HEK293T (cell line): Measurements from ENCODE around the gene OR5B2.

Experiments
- ARNT ChIP-seq: fragments of 450-650 bp; IDR thresholded peaks from 2 replicates; pipeline ENCODE4 v1.6.1; 2017; ENCODE audit warnings: mild to moderate bottlenecking
- CTBP1 ChIP-seq: fragments of 450-650 bp; IDR thresholded peaks from 2 replicates; pipeline ENCODE4 v1.6.1; 2016; ENCODE audit warnings: borderline replicate concordance
- ELF4 ChIP-seq: fragments of 450-650 bp; IDR thresholded peaks from 2 replicates; pipeline ENCODE4 v1.6.1; 2017; ENCODE audit warnings: antibody characterized with exemption
- FOXA1 ChIP-seq: fragments of 450-650 bp; IDR thresholded peaks from 2 replicates; pipeline ENCODE4 v1.6.1; 2016; ENCODE audit warnings: mild to moderate bottlenecking
- FOXM1 ChIP-seq: fragments of 450-650 bp; IDR thresholded peaks from 2 replicates; pipeline ENCODE4 v1.6.1; 2017; ENCODE audit warnings: mild to moderate bottlenecking, borderline replicate concordance
- NFRKB ChIP-seq: fragments of 450-650 bp; IDR thresholded peaks from 2 replicates; pipeline ENCODE4 v1.6.1; 2016; ENCODE audit warnings: mild to moderate bottlenecking, moderate library complexity
- SP1 ChIP-seq: fragments of 450-650 bp; IDR thresholded peaks from 2 replicates; pipeline ENCODE4 v1.6.1; 2017
- SUZ12 ChIP-seq: fragments of 450-650 bp; IDR thresholded peaks from 2 replicates; pipeline ENCODE4 v1.6.1; 2016; ENCODE audit warnings: mild to moderate bottlenecking

GRCh38 chr11:58466293-58466692 is 38.4 kb upstream of the OR5B2 start:
- TF ChIP-seq FOXA1 (no peak), FOXM1 (no peak), ELF4 (no peak), CTBP1 (no peak), SP1 (no peak), SUZ12 (no peak), NFRKB (no peak), ARNT (no peak)
